Smooth muscle cell (in vitro differentiated cells): Measurements from ENCODE around the gene GJC2. TPM values are rescaled to one million over a fixed set of nuclear protein-coding genes. Genes with fewer than 3 reads are reported as not detected.

Source experiments
- DNase-seq: peaks from one replicate; lab custom pipeline; 2025; ENCODE audit not compliant: unreplicated experiment; lab: John Stamatoyannopoulos, UW
- H2AFZ ChIP-seq: fragments of 200-600 bp; sonication (generic); 2 replicates; pipeline ENCODE4 v1.6.0; 2016; ENCODE audit warnings: antibody characterized with exemption, low read depth, mild to moderate bottlenecking
- H3F3A ChIP-seq: fragments of 200-600 bp; sonication (generic); 2 replicates; pipeline ENCODE4 v1.6.0; 2017; ENCODE audit warnings: antibody characterized with exemption, low read depth
- H3K27ac ChIP-seq: fragments of 200-600 bp; sonication (generic); 2 replicates; pipeline ENCODE4 v1.5.1; 2016; ENCODE audit warnings: low read depth, mild to moderate bottlenecking
- H3K27me3 ChIP-seq: fragments of 200-600 bp; sonication (generic); 2 replicates; pipeline ENCODE4 v1.6.1; 2016; ENCODE audit warnings: low read depth, mild to moderate bottlenecking
- H3K36me3 ChIP-seq: fragments of 200-600 bp; sonication (generic); 2 replicates; pipeline ENCODE4 v1.5.1; 2016; ENCODE audit warnings: low read depth
- H3K4me1 ChIP-seq: fragments of 200-600 bp; sonication (generic); 2 replicates; pipeline ENCODE4 v1.5.1; 2016; ENCODE audit warnings: low read depth
- H3K4me2 ChIP-seq: fragments of 200-600 bp; sonication (generic); 2 replicates; pipeline ENCODE4 v1.6.0; 2016; ENCODE audit warnings: mild to moderate bottlenecking
- H3K4me3 ChIP-seq: fragments of 200-600 bp; sonication (generic); 2 replicates; pipeline ENCODE4 v1.5.1; 2016; ENCODE audit warnings: mild to moderate bottlenecking
- H3K79me2 ChIP-seq: fragments of 200-600 bp; sonication (generic); 2 replicates; pipeline ENCODE4 v1.6.0; 2016; ENCODE audit warnings: low read depth, mild to moderate bottlenecking
- H3K9ac ChIP-seq: fragments of 200-600 bp; sonication (generic); 2 replicates; pipeline ENCODE4 v1.6.0; 2016; ENCODE audit warnings: low read depth
- H3K9me3 ChIP-seq: fragments of 200-600 bp; sonication (generic); replicated peaks from 2 replicates; pipeline ENCODE4 v1.5.1; 2016; ENCODE audit warnings: low read depth
- H4K20me1 ChIP-seq: fragments of 200-600 bp; sonication (generic); 2 replicates; pipeline ENCODE4 v1.6.0; 2016; ENCODE audit warnings: low read depth
- CTCF ChIP-seq: fragments of 200-600 bp; sonication (generic); IDR thresholded peaks from 2 replicates; pipeline ENCODE4 v1.5.1; 2017; ENCODE audit warnings: borderline replicate concordance, mild to moderate bottlenecking, antibody characterized with exemption; ENCODE audit not compliant: insufficient read depth, poor library complexity, severe bottlenecking
- WGBS: methylation state at CpG from one replicate; pipeline ENCODE4 v1.1.7; 2016; ENCODE audit warnings: low lambda C conversion rate; 5-methylcytosine and 5-hydroxymethylcytosine counted together
- polyA plus RNA-seq: library from polyadenylated mRNA; unstranded; fragments of >200 nt; fragmentation: Nextera tagmentation; extraction: Ambion mirVana; gene quantifications from 2 replicates; pipeline ENCODE4 v1.2.1, GENCODE V29; 2016
- total RNA-seq: library from RNA; depleted of rRNA; stranded (reverse); fragments of >200 nt; gene quantifications from 2 replicates; pipeline ENCODE4 v1.2.3, GENCODE V29; 2014

The GJC2 gene
- total and polyA plus RNA-seq, 2 experiments from 2014 or later: 0.29 TPM; not detected in 1

GRCh38 chr1:228194921-228195812 is 45.4 kb downstream of the GJC2 start:
- no peaks in the 10 kb centered on the region for H3K36me3 ChIP-seq
- no peak for DNase-seq
- no peak overlapping the region for H2AFZ ChIP-seq
- H3K9me3 ChIP-seq: no peaks in the 10 kb centered on the region
- no peak overlapping the region for H3K4me3 ChIP-seq
- H3K4me1 ChIP-seq: no peaks in the 10 kb centered on the region
- H3K27me3 ChIP-seq: no peaks in the 10 kb centered on the region
- no peak for TF ChIP-seq CTCF
- no peaks in the 10 kb centered on the region for H4K20me1 ChIP-seq
- no peaks in the 10 kb centered on the region for H3K79me2 ChIP-seq
- 90% methylated on average over 8 of the region's 8 CpGs for WGBS
- no peak overlapping the region for H3K27ac ChIP-seq
- H3K9ac ChIP-seq: no peak overlapping the region
- H3F3A ChIP-seq: no peaks in the 10 kb centered on the region
- no peak overlapping the region for H3K4me2 ChIP-seq

GRCh38 chr1:228197555-228198147 is 47.9 kb downstream of the GJC2 start:
- H3K4me3 ChIP-seq: no peak overlapping the region
- no peak for DNase-seq
- H3K79me2 ChIP-seq: no peaks in the 10 kb centered on the region
- H2AFZ ChIP-seq: no peak overlapping the region
- no peaks in the 10 kb centered on the region for H3K27me3 ChIP-seq
- H3F3A ChIP-seq: no peaks in the 10 kb centered on the region
- no peak overlapping the region for H3K4me2 ChIP-seq
- WGBS: 90% methylated on average over 4 of the region's 4 CpGs
- H3K36me3 ChIP-seq: no peaks in the 10 kb centered on the region
- no peak overlapping the region for H3K27ac ChIP-seq
- no peak overlapping the region for H3K9ac ChIP-seq
- no peaks in the 10 kb centered on the region for H3K9me3 ChIP-seq
- no peaks in the 10 kb centered on the region for H3K4me1 ChIP-seq
- H4K20me1 ChIP-seq: no peaks in the 10 kb centered on the region
- TF ChIP-seq CTCF: no peak

- no peak for TF ChIP-seq CTCF
- Histone ChIP-seq H3K4me3 (no peak overlapping the region), H3F3A (no peaks in the 10 kb centered on the region), H3K79me2 (no peaks in the 10 kb centered on the region), H2AFZ (no peak overlapping the region), H3K36me3 (no peaks in the 10 kb centered on the region), H3K4me1 (no peaks in the 10 kb centered on the region), H4K20me1 (no peaks in the 10 kb centered on the region), H3K27ac (no peak overlapping the region), H3K9ac (no peak overlapping the region), H3K4me2 (no peak overlapping the region), H3K27me3 (no peaks in the 10 kb centered on the region), H3K9me3 (no peaks in the 10 kb centered on the region)
- DNase-seq: no peak
- 68% methylated on average over 2 of the region's 2 CpGs for WGBS
These were observed 49.4 kb downstream of the GJC2 start for GRCh38 chr1:228198977-228199590.
